ENCODE measurements around the gene TASOR.

DNA sequence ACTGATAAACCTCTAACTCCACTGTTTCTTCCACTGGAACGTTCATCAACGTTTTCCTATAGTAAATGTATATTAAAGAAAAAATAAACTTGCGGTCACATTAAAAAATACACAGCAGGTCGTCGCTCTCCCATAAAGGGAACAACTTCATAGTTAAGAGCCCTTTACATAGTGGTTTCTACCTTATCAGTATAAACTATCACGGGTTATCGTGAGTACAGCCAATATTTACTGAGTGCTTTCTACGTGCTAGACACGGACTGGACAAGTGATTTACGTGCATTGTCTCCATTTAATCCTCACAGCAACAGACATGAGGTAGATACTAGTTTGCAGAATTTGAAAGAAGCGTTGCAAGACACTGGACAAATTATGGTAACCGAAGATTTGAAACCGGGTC is 964 bp upstream of the TASOR start:
- TF ChIP-seq CTCF (conservative IDR thresholded peaks at IDR 0.05; ENCODE audit: low read depth, low read length) (no peak), EZH2 (IDR thresholded peaks at IDR 0.05; ENCODE audit: low read length, unreplicated experiment) (no peak)

All from PC-3 (cell line).